ENCODE measurements around the gene METTL15. TPM values are rescaled to one million over a fixed set of nuclear protein-coding genes. Genes with fewer than 3 reads are reported as not detected.

METTL15 gene
- total and polyA plus RNA-seq, 7 donors = 5.4 to 15.0 (median 8.1) TPM

DNA sequence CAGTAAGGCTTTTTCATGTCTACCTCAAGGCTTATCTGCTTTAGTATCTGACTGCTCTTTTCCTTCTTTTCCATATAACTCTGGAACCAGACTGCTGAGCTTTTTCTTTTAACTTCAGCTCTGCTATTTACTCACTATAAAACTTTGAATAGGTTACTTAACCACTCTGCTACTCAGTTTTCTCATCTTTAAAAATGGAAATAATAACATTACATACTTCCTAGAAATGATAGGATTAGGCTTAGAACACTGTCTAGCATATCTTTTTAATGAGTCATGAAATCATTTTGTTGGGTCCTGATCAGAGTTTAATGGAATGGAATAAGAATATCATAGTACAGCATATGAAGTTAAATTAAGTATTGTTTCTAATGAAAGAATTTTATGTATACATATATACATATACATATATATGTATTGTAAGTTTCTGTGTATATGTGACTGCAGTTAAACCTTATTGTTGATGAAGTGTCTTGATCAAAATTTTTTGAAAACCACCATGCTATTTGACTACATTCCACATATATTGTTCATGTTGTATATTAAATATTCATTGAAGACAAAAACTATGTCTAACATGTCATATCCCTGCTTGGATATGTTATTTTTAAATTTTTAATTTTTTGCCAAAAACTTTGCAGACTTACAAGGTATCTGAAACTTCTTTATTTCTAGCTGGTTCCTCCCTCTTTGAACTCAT, 120.2 kb downstream of the METTL15 start:
- Histone ChIP-seq H3K4me1 (no peaks in the 10 kb centered on the region), H3K9me3 (no peaks in the 10 kb centered on the region), H3K27me3 (no peaks in the 10 kb centered on the region), H3K36me3 (no peaks in the 10 kb centered on the region), H3K4me3 (no peak overlapping the region), H3K27ac (no peak overlapping the region)
- no peak for DNase-seq
- TF ChIP-seq POLR2A (IDR thresholded peaks at IDR 0.05) (no peak), POLR2AphosphoS5 (IDR thresholded peaks at IDR 0.05) (no peak), EP300 (IDR thresholded peaks at IDR 0.05) (no peak)
- TF ChIP-seq, protein P1, sequence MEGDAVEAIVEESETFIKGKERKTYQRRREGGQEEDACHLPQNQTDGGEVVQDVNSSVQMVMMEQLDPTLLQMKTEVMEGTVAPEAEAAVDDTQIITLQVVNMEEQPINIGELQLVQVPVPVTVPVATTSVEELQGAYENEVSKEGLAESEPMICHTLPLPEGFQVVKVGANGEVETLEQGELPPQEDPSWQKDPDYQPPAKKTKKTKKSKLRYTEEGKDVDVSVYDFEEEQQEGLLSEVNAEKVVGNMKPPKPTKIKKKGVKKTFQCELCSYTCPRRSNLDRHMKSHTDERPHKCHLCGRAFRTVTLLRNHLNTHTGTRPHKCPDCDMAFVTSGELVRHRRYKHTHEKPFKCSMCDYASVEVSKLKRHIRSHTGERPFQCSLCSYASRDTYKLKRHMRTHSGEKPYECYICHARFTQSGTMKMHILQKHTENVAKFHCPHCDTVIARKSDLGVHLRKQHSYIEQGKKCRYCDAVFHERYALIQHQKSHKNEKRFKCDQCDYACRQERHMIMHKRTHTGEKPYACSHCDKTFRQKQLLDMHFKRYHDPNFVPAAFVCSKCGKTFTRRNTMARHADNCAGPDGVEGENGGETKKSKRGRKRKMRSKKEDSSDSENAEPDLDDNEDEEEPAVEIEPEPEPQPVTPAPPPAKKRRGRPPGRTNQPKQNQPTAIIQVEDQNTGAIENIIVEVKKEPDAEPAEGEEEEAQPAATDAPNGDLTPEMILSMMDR (IDR thresholded peaks at IDR 0.05) = no peak
- intact Hi-C loops (cut with DNase I) = no loop called here

- WGBS, 2 donors = 92 to 97% methylated on average over 2 of the region's 2 CpGs
- no peak overlapping the region for H3K4me3 ChIP-seq
- H3K9me3 ChIP-seq = no peaks in the 10 kb centered on the region
- intact Hi-C loops (cut with DNase I) = no loop called here
- no peaks in the 10 kb centered on the region for H3K36me3 ChIP-seq
- H3K27me3 ChIP-seq = no peaks in the 10 kb centered on the region
- no peak for DNase-seq
- no peaks in the 10 kb centered on the region for H3K4me1 ChIP-seq
- H3K27ac ChIP-seq = no peak overlapping the region
- TF ChIP-seq POLR2A (IDR thresholded peaks at IDR 0.05) = no peak
Observed at GRCh38 chr11:28231475-28231874, 123.3 kb downstream of the METTL15 start.

DNA sequence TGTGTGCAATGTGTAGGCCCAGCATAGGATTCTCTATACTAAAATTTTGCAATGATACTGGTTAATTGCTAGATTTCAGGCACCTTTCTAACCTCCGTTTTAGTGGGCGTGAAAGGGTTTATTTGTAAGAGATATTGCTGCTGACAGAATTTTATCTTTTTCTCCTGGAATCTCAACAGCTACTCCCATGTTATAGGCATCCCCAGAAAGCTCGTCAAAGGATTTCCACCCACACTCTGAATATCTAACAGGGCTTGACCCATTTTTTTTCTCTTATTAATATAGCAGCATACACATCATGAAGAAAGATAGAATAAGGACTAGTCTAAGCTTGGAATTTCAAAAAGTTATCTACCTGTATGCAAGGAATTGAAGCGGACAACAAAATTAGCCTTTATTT, 124.5 kb downstream of the METTL15 start:
- Histone ChIP-seq H3K27ac (no peak overlapping the region), H3K9me3 (no peaks in the 10 kb centered on the region), H3K4me3 (no peak overlapping the region), H3K36me3 (no peaks in the 10 kb centered on the region), H3K27me3 (no peaks in the 10 kb centered on the region), H3K4me1 (no peaks in the 10 kb centered on the region)
- DNase-seq = no peak
- intact Hi-C loops (cut with DNase I) = no loop called here
- WGBS, 2 donors = 94 to 96% methylated on average over 4 of the region's 4 CpGs
- TF ChIP-seq POLR2A (IDR thresholded peaks at IDR 0.05) (no peak), EP300 (IDR thresholded peaks at IDR 0.05) (no peak), POLR2AphosphoS5 (IDR thresholded peaks at IDR 0.05) (no peak)
- TF ChIP-seq, protein P1 (IDR thresholded peaks at IDR 0.05) = no peak

DNA sequence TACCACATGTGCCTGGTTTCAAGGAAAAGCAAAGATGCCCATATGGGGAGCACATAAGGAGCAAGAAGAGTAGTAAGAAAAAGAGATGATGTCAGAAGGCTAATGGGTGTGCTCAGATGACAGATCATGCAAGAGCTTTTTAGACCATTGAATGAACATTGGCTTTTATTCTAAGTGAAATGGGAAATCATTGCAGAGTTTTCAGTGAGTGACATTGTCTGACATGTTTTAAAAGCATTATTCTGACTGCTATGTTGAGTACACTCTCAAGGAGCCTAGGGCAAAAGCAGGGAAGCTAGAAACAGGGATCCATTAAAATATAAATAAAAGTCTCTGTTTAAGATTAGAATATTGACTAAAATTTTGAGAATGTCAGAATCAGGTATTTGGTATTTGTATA, 133.6 kb downstream of the METTL15 start:
- intact Hi-C loops (cut with DNase I) = no loop called here
- H3K27me3 ChIP-seq = no peaks in the 10 kb centered on the region
- no peak overlapping the region for H3K27ac ChIP-seq
- no peaks in the 10 kb centered on the region for H3K4me1 ChIP-seq
- no peaks in the 10 kb centered on the region for H3K9me3 ChIP-seq
- H3K36me3 ChIP-seq = no peaks in the 10 kb centered on the region
- no peak overlapping the region for H3K4me3 ChIP-seq
- no peak for DNase-seq
- TF ChIP-seq POLR2AphosphoS5 (IDR thresholded peaks at IDR 0.05) (no peak), POLR2A (IDR thresholded peaks at IDR 0.05) (no peak), EP300 (IDR thresholded peaks at IDR 0.05) (no peak)
- TF ChIP-seq, protein P1 (IDR thresholded peaks at IDR 0.05) = no peak

DNA sequence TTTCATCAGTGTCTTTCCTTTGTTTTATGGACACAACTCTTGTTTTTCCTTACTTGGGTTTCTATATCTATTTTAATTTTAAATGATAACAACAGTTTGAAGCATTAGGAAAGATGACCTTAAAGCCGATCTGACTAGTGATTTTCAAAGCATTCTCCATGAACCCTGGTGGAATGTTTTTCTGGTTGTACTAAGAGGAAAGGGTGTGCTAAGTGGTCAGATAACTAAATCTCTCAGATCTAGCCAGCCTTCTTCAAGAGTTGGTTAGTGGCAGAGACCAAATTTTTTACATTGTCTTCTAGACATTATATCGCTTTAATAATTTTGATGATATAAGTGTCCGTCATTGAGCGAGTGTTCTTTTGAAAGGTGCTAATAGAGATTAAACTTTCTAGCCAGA, 134.4 kb downstream of the METTL15 start:
- Histone ChIP-seq H3K4me3 (no peak overlapping the region), H3K9me3 (no peaks in the 10 kb centered on the region), H3K27ac (no peak overlapping the region), H3K27me3 (no peaks in the 10 kb centered on the region), H3K4me1 (no peaks in the 10 kb centered on the region), H3K36me3 (no peaks in the 10 kb centered on the region)
- DNase-seq = no peak
- 96 to 98% methylated on average over 4 of the region's 4 CpGs for WGBS, 2 donors
- intact Hi-C loops (cut with DNase I) = no loop called here
- TF ChIP-seq POLR2A (IDR thresholded peaks at IDR 0.05) = no peak

GRCh38 chr11:28243061-28243460, 134.9 kb downstream of the METTL15 start:
- intact Hi-C loops (cut with DNase I) = no loop called here
- no peak overlapping the region for H3K4me3 ChIP-seq

More at GRCh38 chr11:28243061-28243460, 134.9 kb downstream of the METTL15 start:
- Histone ChIP-seq H3K4me1 (no peaks in the 10 kb centered on the region), H3K27ac (no peak overlapping the region), H3K9me3 (no peaks in the 10 kb centered on the region), H3K27me3 (no peaks in the 10 kb centered on the region), H3K36me3 (no peaks in the 10 kb centered on the region)
- no peak for DNase-seq
- 93 to 98% methylated on average over 2 of the region's 2 CpGs for WGBS, 2 donors
- no peak for TF ChIP-seq EP300 (IDR thresholded peaks at IDR 0.05)
- no peak for TF ChIP-seq POLR2A (IDR thresholded peaks at IDR 0.05)
- TF ChIP-seq, protein P1 (IDR thresholded peaks at IDR 0.05) = no peak
- TF ChIP-seq POLR2AphosphoS5 (IDR thresholded peaks at IDR 0.05) = no peak
